Suprapubic skin (tissue), 4 donors: ENCODE measurements around the gene SIL1. TPM values are rescaled to one million over a fixed set of nuclear protein-coding genes. Genes with fewer than 3 reads are reported as not detected.

ENCODE experiments used
- DNase-seq, 2 donors: peaks; one replicate each; pipeline ENCODE4 v3.0.0-alpha.2; 2019; ENCODE audit warnings: low spot score in 2 of 2
- H3K27ac ChIP-seq: fragments of 200-600 bp; sonication (generic); one replicate; pipeline ENCODE4 v1.5.1; 2019
- H3K27me3 ChIP-seq: fragments of 200-600 bp; sonication (generic); one replicate; pipeline ENCODE4 v1.5.1; 2019
- H3K36me3 ChIP-seq: fragments of 200-600 bp; sonication (generic); one replicate; pipeline ENCODE4 v1.5.1; 2019
- H3K4me1 ChIP-seq: fragments of 200-600 bp; sonication (generic); one replicate; pipeline ENCODE4 v1.5.1; 2019
- H3K4me3 ChIP-seq: fragments of 200-600 bp; sonication (generic); one replicate; pipeline ENCODE4 v1.5.1; 2019; ENCODE audit warnings: mild to moderate bottlenecking
- H3K9me3 ChIP-seq: fragments of 200-600 bp; sonication (generic); one replicate; pipeline ENCODE4 v1.5.1; 2019
- CTCF ChIP-seq, 2 donors: fragments of 200-600 bp in 1 of 2; fragments of 450-650 bp in 1 of 2; sonication (generic) in 1 of 2; IDR thresholded peaks; one replicate each; pipeline ENCODE4 v1.5.1; 2016 to 2019; ENCODE audit warnings: antibody characterized with exemption in 2 of 2, mild to moderate bottlenecking in 1 of 2, moderate library complexity in 1 of 2
- EP300 ChIP-seq: sonication (generic); formaldehyde crosslinking; IDR thresholded peaks from one replicate; pipeline ENCODE4 v1.6.1; 2017; ENCODE audit warnings: antibody characterized with exemption
- POLR2A ChIP-seq, 2 donors: fragments of 450-650 bp; IDR thresholded peaks; one replicate each; pipeline ENCODE4 v1.6.1; 2017; ENCODE audit warnings: antibody characterized with exemption in 2 of 2, mild to moderate bottlenecking in 2 of 2, moderate library complexity in 2 of 2
- POLR2AphosphoS5 ChIP-seq, 3 donors: sonication (generic); formaldehyde crosslinking; IDR thresholded peaks; one replicate each; pipeline ENCODE4 v1.6.1; 2017; ENCODE audit warnings: antibody characterized with exemption in 3 of 3
- WGBS: methylation state at CpG from one replicate; pipeline ENCODE4 v1.1.5; 2018; 5-methylcytosine and 5-hydroxymethylcytosine counted together
- total RNA-seq, 4 donors: library from RNA; depleted of rRNA; stranded (reverse); fragments of >200 nt; gene quantifications; one replicate each; pipeline ENCODE4 v1.1.0, GENCODE V29; 2016

SIL1 gene
- total RNA-seq, 4 donors from 2014 or later: 38.5 to 54.6 (median 41.7) TPM

GRCh38 chr5:138946831-138947560, 251.2 kb downstream of the SIL1 start:
- WGBS: 93% methylated on average over 3 of the region's 20 CpGs
- no peaks in the 10 kb centered on the region for H3K9me3 ChIP-seq
- H3K4me1 ChIP-seq: peaks cover 16% of the 10 kb centered on the region
- no peak overlapping the region for H3K27ac ChIP-seq
- TF ChIP-seq POLR2A (IDR thresholded peaks at IDR 0.05) (no peak), EP300 (no peak), POLR2AphosphoS5 (IDR thresholded peaks at IDR 0.05) (no peak), CTCF (IDR thresholded peaks at IDR 0.05) (no peak)
- DNase-seq: peak in 1 of 2 donors; percentile 57
- peaks cover 24% of the 10 kb centered on the region for H3K36me3 ChIP-seq
- no peaks in the 10 kb centered on the region for H3K27me3 ChIP-seq
- H3K4me3 ChIP-seq: no peak overlapping the region

- Histone ChIP-seq H3K36me3 (peaks cover 24% of the 10 kb centered on the region), H3K27me3 (no peaks in the 10 kb centered on the region), H3K27ac (no peak overlapping the region), H3K9me3 (no peaks in the 10 kb centered on the region), H3K4me3 (no peak overlapping the region), H3K4me1 (peaks cover 10% of the 10 kb centered on the region)
- TF ChIP-seq EP300: no peak
- DNase-seq: no peak
- 100% methylated on average over 4 of the region's 8 CpGs for WGBS
Measured at GRCh38 chr5:138946241-138946623, 251.9 kb downstream of the SIL1 start.

- peaks cover 24% of the 10 kb centered on the region for H3K36me3 ChIP-seq
- H3K9me3 ChIP-seq: no peaks in the 10 kb centered on the region
- peaks cover 10% of the 10 kb centered on the region for H3K4me1 ChIP-seq
- peak in 1 of 2 donors; percentile 47 for DNase-seq
- H3K4me3 ChIP-seq: no peak overlapping the region
- TF ChIP-seq EP300: no peak
- TF ChIP-seq CTCF (IDR thresholded peaks at IDR 0.05): no peak
- TF ChIP-seq POLR2AphosphoS5 (IDR thresholded peaks at IDR 0.05): no peak
- TF ChIP-seq POLR2A (IDR thresholded peaks at IDR 0.05): no peak
- H3K27me3 ChIP-seq: no peaks in the 10 kb centered on the region
- no peak overlapping the region for H3K27ac ChIP-seq
- 87% methylated on average over 22 of the region's 23 CpGs for WGBS
Measured at GRCh38 chr5:138945421-138946240, 252.5 kb downstream of the SIL1 start.

- H3K4me1 ChIP-seq: peaks cover under 1% of the 10 kb centered on the region
- H3K27ac ChIP-seq: no peak overlapping the region
- DNase-seq: peak in 1 of 2 donors; percentile 58
- peaks cover 24% of the 10 kb centered on the region for H3K36me3 ChIP-seq
- no peak overlapping the region for H3K4me3 ChIP-seq
- no peaks in the 10 kb centered on the region for H3K9me3 ChIP-seq
- no peak for TF ChIP-seq POLR2A (IDR thresholded peaks at IDR 0.05)
- no peak for TF ChIP-seq EP300
- no peak for TF ChIP-seq POLR2AphosphoS5 (IDR thresholded peaks at IDR 0.05)
- H3K27me3 ChIP-seq: no peaks in the 10 kb centered on the region
- WGBS: 81% methylated on average over 18 of the region's 23 CpGs
Measured at GRCh38 chr5:138944527-138945322, 253.4 kb downstream of the SIL1 start.

GRCh38 chr5:138943599-138944173, 254.5 kb downstream of the SIL1 start:
- Histone ChIP-seq H3K27ac (no peak overlapping the region), H3K4me3 (no peak overlapping the region), H3K27me3 (no peaks in the 10 kb centered on the region), H3K4me1 (no peaks in the 10 kb centered on the region), H3K36me3 (peaks cover 24% of the 10 kb centered on the region), H3K9me3 (no peaks in the 10 kb centered on the region)
- TF ChIP-seq POLR2AphosphoS5 (IDR thresholded peaks at IDR 0.05) (no peak), CTCF (IDR thresholded peaks at IDR 0.05) (no peak), EP300 (no peak), POLR2A (IDR thresholded peaks at IDR 0.05) (no peak)
- 95% methylated on average over 6 of the region's 6 CpGs for WGBS
- DNase-seq: no peak
